NB4 (cell line): ENCODE measurements around the gene BTBD9.

Experiments
- POLR2A ChIP-seq: IDR thresholded peaks from 2 replicates; pipeline ENCODE4 v1.6.1; 2011; ENCODE audit warnings: mild to moderate bottlenecking; ENCODE audit not compliant: insufficient read length; ENCODE audit errors: extremely low read depth
- TF ChIP-seq, protein P1 (sequence below): IDR thresholded peaks from one replicate; pipeline ENCODE4 v1.5.1; 2012; ENCODE audit warnings: low read depth, low read length
- TF ChIP-seq, protein P2 (sequence below): IDR thresholded peaks from 2 replicates; pipeline ENCODE4 v1.6.1; 2011; ENCODE audit warnings: low read depth, low read length

DNA sequence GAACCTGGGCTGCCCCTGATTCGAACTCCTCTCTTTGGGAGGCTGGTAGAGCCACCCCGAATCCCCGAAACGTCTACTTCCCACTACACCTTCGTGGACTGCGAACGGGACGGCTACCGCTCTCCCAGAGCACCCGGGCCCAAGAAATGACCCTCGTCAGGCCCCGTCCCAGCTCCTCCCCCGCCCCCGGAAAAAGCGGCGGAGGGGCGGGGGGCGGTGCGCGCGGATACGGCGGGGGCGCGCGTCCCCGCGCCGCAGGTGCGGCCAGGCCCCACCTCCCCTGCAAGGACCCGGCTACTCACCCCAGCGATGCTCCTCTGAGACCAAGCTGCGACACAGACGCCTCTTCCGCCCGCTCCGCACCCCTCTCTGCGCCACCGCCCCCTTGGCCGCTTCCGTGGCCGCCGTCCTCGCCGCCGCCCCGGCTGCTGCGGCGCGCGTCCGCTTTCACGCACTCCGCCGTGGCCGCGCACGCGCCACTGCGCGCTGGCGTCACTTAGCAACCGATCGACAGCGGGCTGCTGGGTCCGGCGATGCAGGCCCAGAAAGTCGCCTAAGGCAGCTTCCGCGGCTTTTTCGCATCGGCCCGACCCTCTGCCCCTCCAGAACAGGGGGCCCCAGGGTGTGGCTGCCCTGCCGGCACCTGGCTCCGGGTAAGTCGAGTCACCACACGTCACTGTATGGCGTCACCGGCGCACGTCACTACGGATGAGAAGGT, at the start of gene BTBD9:
- TF ChIP-seq, protein P1, sequence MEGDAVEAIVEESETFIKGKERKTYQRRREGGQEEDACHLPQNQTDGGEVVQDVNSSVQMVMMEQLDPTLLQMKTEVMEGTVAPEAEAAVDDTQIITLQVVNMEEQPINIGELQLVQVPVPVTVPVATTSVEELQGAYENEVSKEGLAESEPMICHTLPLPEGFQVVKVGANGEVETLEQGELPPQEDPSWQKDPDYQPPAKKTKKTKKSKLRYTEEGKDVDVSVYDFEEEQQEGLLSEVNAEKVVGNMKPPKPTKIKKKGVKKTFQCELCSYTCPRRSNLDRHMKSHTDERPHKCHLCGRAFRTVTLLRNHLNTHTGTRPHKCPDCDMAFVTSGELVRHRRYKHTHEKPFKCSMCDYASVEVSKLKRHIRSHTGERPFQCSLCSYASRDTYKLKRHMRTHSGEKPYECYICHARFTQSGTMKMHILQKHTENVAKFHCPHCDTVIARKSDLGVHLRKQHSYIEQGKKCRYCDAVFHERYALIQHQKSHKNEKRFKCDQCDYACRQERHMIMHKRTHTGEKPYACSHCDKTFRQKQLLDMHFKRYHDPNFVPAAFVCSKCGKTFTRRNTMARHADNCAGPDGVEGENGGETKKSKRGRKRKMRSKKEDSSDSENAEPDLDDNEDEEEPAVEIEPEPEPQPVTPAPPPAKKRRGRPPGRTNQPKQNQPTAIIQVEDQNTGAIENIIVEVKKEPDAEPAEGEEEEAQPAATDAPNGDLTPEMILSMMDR = no peak
- TF ChIP-seq POLR2A = no peak
- TF ChIP-seq, protein P2, sequence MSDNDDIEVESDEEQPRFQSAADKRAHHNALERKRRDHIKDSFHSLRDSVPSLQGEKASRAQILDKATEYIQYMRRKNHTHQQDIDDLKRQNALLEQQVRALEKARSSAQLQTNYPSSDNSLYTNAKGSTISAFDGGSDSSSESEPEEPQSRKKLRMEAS = 0 out of 2 replicates have a peak, but pooled peaks have one; percentile 11
